Spleen (tissue), 7 donors: Measurements from ENCODE around the gene BABAM2.

Experiments used
- POLR2A ChIP-seq, 3 donors: fragments of 450-650 bp; IDR thresholded peaks; one replicate each; pipeline ENCODE4 v1.5.1; 2017; ENCODE audit warnings: antibody characterized with exemption in 3 of 3, mild to moderate bottlenecking in 1 of 3
- TF ChIP-seq, protein P1 (sequence below), 11 experiments: fragments of 200-600 bp in 7 of 11; fragments of 450-650 bp in 4 of 11; sonication (generic) in 4 of 11; IDR thresholded peaks in 8 of 11; conservative IDR thresholded peaks in 3 of 11; 1 replicate in 7 of 11; 2 replicates in 4 of 11; pipeline versions ENCODE4 v1.4.0 to v1.8.0; 2016 to 2021; ENCODE audit warnings: antibody characterized with exemption in 11 of 11, inconsistent platforms in 4 of 11, mild to moderate bottlenecking in 1 of 11
- donor health status: DM: no; HTN: no; CAD: no; lungs with moderate emphysema.
- donor health status: DM: no; HTN: no; CAD: no.
- donor health status: DM: no; HTN: no; CAD: no.

DNA sequence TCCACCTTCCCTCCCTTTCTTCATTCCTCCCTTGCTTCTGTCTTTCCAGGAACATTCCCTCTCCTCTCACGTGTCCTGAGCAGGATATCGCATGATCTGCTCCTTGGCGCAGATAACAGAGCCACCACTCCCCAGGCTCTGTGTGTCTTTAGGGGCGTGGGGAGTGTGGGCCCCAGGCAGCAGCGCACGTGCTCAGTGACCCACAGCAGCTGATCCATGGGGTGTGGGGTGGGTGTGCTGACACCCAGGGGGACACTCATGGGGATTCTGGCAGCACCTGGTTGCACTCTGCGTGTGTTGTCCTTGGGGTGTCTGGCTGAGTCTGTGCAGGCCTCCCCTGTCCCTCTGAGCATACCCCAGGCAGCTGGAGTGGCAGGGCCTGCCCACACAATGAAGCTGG lies 492.2 kb downstream of the BABAM2 start:
- TF ChIP-seq, protein P1, sequence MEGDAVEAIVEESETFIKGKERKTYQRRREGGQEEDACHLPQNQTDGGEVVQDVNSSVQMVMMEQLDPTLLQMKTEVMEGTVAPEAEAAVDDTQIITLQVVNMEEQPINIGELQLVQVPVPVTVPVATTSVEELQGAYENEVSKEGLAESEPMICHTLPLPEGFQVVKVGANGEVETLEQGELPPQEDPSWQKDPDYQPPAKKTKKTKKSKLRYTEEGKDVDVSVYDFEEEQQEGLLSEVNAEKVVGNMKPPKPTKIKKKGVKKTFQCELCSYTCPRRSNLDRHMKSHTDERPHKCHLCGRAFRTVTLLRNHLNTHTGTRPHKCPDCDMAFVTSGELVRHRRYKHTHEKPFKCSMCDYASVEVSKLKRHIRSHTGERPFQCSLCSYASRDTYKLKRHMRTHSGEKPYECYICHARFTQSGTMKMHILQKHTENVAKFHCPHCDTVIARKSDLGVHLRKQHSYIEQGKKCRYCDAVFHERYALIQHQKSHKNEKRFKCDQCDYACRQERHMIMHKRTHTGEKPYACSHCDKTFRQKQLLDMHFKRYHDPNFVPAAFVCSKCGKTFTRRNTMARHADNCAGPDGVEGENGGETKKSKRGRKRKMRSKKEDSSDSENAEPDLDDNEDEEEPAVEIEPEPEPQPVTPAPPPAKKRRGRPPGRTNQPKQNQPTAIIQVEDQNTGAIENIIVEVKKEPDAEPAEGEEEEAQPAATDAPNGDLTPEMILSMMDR (IDR thresholded peaks at IDR 0.05 in 8 of 11, conservative IDR thresholded peaks at IDR 0.05 in 3 of 11), result no peak
- TF ChIP-seq POLR2A (IDR thresholded peaks at IDR 0.05), result no peak
